CD4-positive, alpha-beta T cell (primary cell): ENCODE measurements around the gene FBXL5. TPM values are rescaled to one million over a fixed set of nuclear protein-coding genes. Genes with fewer than 3 reads are reported as not detected.

Experiments used
- ATAC-seq: fragments of 200-7000 bp; cut with Tn5 transposase; one replicate; pipeline ENCODE4 v1.10.0; 2022; ENCODE audit warnings: mild to moderate bottlenecking; ENCODE audit not compliant: poor library complexity
- CTCF ChIA-PET: fragments of 350-600 bp; sonication (Branson Sonifier 250); formaldehyde crosslinking; loops from one replicate; lab custom pipeline; 2021; ENCODE audit warnings: antibody characterized with exemption, inconsistent platforms; lab: Charles Lee
- POLR2A ChIA-PET: fragments of 350-600 bp; sonication (Branson Sonifier 250); formaldehyde crosslinking; loops from one replicate; lab custom pipeline; 2021; ENCODE audit warnings: antibody characterized with exemption, inconsistent platforms; lab: Charles Lee
- DNase-seq, 14 experiments: peaks; one replicate each; pipeline ENCODE4 v3.0.0-alpha.2; 2013 to 2020; ENCODE audit warnings: mixed read lengths in 2 of 14
- H3K27ac ChIP-seq, 2 donors: one replicate each; pipeline versions ENCODE4 v1.5.1 to v1.7.0; 2013; ENCODE audit warnings: low read length in 2 of 2, low read depth in 1 of 2, mild to moderate bottlenecking in 1 of 2
- H3K27me3 ChIP-seq, 2 experiments: 1 replicate in 1 of 2; 2 replicates in 1 of 2; pipeline versions ENCODE4 v1.6.1 to v1.7.0; 2013; ENCODE audit warnings: low read length in 2 of 2, control low read depth in 1 of 2, mild to moderate bottlenecking in 1 of 2, moderate library complexity in 1 of 2; ENCODE audit not compliant: insufficient read depth in 2 of 2, control insufficient read depth in 1 of 2
- H3K36me3 ChIP-seq: one replicate; pipeline ENCODE4 v1.6.1; 2013; ENCODE audit warnings: low read length, control low read depth; ENCODE audit not compliant: insufficient read depth
- H3K4me1 ChIP-seq: one replicate; pipeline ENCODE4 v1.6.1; 2013; ENCODE audit warnings: low read length, control low read depth; ENCODE audit not compliant: insufficient read depth
- H3K4me3 ChIP-seq: one replicate; pipeline ENCODE4 v1.5.1; 2013; ENCODE audit warnings: mild to moderate bottlenecking, low read length, moderate library complexity
- H3K9me3 ChIP-seq, 2 experiments: 1 replicate in 1 of 2; 2 replicates in 1 of 2; pipeline versions ENCODE4 v1.6.1 to v1.7.0; 2013; ENCODE audit warnings: low read length in 2 of 2, mild to moderate bottlenecking in 2 of 2, control low read depth in 1 of 2, moderate library complexity in 1 of 2; ENCODE audit not compliant: control insufficient read depth in 1 of 2, insufficient read depth in 1 of 2
- H3K27ac Mint-ChIP-seq: one replicate; pipeline ENCODE4 v1.8.0; 2020; ENCODE audit warnings: mixed read lengths
- H3K27me3 Mint-ChIP-seq: one replicate; pipeline ENCODE4 v1.8.0; 2021; ENCODE audit warnings: mixed read lengths
- H3K36me3 Mint-ChIP-seq: one replicate; pipeline ENCODE4 v1.8.0; 2021; ENCODE audit warnings: low read depth, mixed read lengths
- H3K4me1 Mint-ChIP-seq: one replicate; pipeline ENCODE4 v1.8.0; 2021; ENCODE audit warnings: low read depth, mixed read lengths
- H3K4me3 Mint-ChIP-seq: one replicate; pipeline ENCODE4 v1.8.0; 2020; ENCODE audit warnings: mild to moderate bottlenecking, mixed read lengths
- H3K9me3 Mint-ChIP-seq: one replicate; pipeline ENCODE4 v1.8.0; 2020; ENCODE audit warnings: mixed read lengths
- intact Hi-C, 2 experiments: fragments of 100-400 bp; cut with DNase I in 1 of 2; cut with micrococcal nuclease in 1 of 2; formaldehyde crosslinking; loops; one replicate each; pipeline versions ENCODE4 v1.15.1 to v1.9.0; 2023 to 2025; cut with DNase I, micrococcal nuclease
- total RNA-seq, 174 experiments: library from RNA in 2 of 174; stranded (reverse) in 2 of 174; gene quantifications; one replicate each; pipeline ENCODE4 v1.2.3 and lab custom pipeline; 2021 to 2026
- TF ChIP-seq, protein P1 (sequence below): fragments of 200-600 bp; IDR thresholded peaks from one replicate; pipeline ENCODE4 v1.8.0; 2022; ENCODE audit warnings: antibody characterized with exemption, mild to moderate bottlenecking

Gene FBXL5
- total RNA-seq, 2 experiments from 2014 or later, result 60.1 to 62.5 TPM

DNA sequence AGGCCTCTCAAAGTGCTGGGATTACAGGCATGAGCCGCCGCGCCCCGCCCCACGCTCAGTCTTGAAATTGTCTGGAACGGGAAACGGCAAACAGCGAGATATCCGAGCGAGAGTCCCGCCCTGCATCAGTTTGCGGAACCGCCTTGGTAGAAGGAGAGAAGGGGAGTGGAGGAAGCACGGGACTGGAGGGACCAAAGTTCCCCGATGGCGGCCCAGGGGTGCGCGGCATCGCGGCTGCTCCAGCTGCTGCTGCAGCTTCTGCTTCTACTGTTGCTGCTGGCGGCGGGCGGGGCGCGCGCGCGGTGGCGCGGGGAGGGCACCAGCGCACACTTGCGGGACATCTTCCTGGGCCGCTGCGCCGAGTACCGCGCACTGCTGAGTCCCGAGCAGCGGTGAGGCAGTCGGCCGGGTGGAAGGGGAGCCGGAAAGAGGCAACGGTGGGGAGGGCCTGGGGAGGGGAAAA lies 47.8 kb upstream of the FBXL5 start, which contains the start of gene BST1:
Gene BST1, plus strand, starts transcription at position 125 of the 463 bp plus-strand sequence. Its CDS starts 80 bp downstream, at position 205.
- POLR2A ChIA-PET, result interaction anchor here (1.3 kb wide), 1 partner anchor 21 kb away, joined by 5 read pairs; no protein-coding TSS in a partner anchor
- H3K36me3 ChIP-seq, result no peaks in the 10 kb centered on the region
- peaks cover 12% of the 10 kb centered on the region for H3K4me1 ChIP-seq
- peak within 1 kb of the TSS; percentile 60 for H3K4me3 ChIP-seq
- peaks cover 16% of the 10 kb centered on the region for H3K27me3 Mint-ChIP-seq
- no peak within 1 kb of the TSS for H3K27ac ChIP-seq
- TF ChIP-seq, protein P1, sequence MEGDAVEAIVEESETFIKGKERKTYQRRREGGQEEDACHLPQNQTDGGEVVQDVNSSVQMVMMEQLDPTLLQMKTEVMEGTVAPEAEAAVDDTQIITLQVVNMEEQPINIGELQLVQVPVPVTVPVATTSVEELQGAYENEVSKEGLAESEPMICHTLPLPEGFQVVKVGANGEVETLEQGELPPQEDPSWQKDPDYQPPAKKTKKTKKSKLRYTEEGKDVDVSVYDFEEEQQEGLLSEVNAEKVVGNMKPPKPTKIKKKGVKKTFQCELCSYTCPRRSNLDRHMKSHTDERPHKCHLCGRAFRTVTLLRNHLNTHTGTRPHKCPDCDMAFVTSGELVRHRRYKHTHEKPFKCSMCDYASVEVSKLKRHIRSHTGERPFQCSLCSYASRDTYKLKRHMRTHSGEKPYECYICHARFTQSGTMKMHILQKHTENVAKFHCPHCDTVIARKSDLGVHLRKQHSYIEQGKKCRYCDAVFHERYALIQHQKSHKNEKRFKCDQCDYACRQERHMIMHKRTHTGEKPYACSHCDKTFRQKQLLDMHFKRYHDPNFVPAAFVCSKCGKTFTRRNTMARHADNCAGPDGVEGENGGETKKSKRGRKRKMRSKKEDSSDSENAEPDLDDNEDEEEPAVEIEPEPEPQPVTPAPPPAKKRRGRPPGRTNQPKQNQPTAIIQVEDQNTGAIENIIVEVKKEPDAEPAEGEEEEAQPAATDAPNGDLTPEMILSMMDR, result no peak
- H3K9me3 ChIP-seq, result no peaks in the 10 kb centered on the region
- no peaks in the 10 kb centered on the region for H3K9me3 Mint-ChIP-seq
- intact Hi-C loops, result no loop called here
- peak; percentile 83 for ATAC-seq
- H3K4me3 Mint-ChIP-seq, result peak within 1 kb of the TSS; percentile 88
- H3K27ac Mint-ChIP-seq, result no peak within 1 kb of the TSS
- peaks cover 11% of the 10 kb centered on the region for H3K4me1 Mint-ChIP-seq
- H3K36me3 Mint-ChIP-seq, result no peaks in the 10 kb centered on the region
- peaks cover 0 to 2% of the 10 kb centered on the region in 2 experiments for H3K27me3 ChIP-seq
- CTCF ChIA-PET, result no interaction called here
- peak; percentile 17 to 77 (median 41) for DNase-seq

DNA sequence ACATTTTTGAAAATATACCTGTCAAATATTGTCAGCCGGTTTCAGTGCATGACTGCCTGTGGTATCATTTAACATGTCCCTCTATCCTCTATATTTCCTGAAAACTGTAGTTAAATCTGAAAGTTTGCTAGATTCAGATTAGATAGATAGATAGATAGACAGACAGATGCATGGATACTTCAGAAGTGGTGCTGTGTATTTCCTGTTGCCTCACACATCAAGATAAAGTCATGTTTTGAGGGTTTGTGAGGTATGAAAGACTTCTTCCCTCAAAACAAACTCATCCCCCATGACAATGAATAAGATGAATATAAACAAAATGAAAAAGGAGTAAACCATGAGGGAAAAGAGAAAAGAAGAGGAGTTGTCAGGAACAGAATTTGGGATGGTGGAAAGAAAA lies 41.7 kb upstream of the FBXL5 start:
- peaks cover 0 to 3% of the 10 kb centered on the region in 2 experiments for H3K27me3 ChIP-seq
- CTCF ChIA-PET, result no interaction called here
- H3K4me3 ChIP-seq, result no peak overlapping the region
- POLR2A ChIA-PET, result interaction anchor here (1.3 kb wide), 1 partner anchor 9 kb away, joined by 4 read pairs; no protein-coding TSS in a partner anchor
- DNase-seq (no peak), ATAC-seq (no peak)
- H3K4me1 ChIP-seq, result no peaks in the 10 kb centered on the region
- Mint-ChIP-seq H3K27me3 (peaks cover 24% of the 10 kb centered on the region), H3K4me3 (no peak overlapping the region), H3K27ac (no peak overlapping the region), H3K9me3 (no peaks in the 10 kb centered on the region), H3K36me3 (no peaks in the 10 kb centered on the region), H3K4me1 (no peaks in the 10 kb centered on the region)
- no peak overlapping the region for H3K27ac ChIP-seq
- no peaks in the 10 kb centered on the region for H3K36me3 ChIP-seq
- TF ChIP-seq, protein P1, result no peak
- intact Hi-C loops, result no loop called here
- H3K9me3 ChIP-seq, result no peaks in the 10 kb centered on the region

DNA sequence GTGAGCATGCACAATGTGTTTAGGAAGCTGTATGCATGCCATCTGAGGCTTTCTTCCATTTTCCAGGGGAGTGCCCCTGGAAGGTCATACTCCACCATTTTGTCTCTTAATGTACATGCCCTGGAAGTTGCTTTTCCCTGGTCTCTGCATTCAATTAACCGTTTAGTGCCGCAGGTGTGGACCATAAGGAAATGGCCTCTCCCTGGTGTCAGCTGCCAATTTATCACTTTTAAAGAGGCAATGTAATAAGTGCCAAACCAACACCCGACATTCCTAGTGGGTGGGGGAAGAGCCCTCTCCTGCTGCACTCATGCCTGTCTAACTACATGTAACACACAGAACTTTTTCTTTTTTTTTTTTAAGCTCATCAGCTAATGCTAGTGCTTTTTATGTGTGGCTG lies 40.6 kb upstream of the FBXL5 start:
- ChIA-PET CTCF (no interaction called here), POLR2A (interaction anchor here (0.7 to 1.3 kb wide), 2 partner anchors 8 to 13 kb away, joined by 3 to 4 read pairs; no protein-coding TSS in a partner anchor)
- intact Hi-C loops, result no loop called here
- TF ChIP-seq, protein P1, result no peak
- Mint-ChIP-seq H3K4me1 (no peaks in the 10 kb centered on the region), H3K36me3 (no peaks in the 10 kb centered on the region), H3K27ac (no peak overlapping the region), H3K4me3 (no peak overlapping the region), H3K27me3 (peaks cover 24% of the 10 kb centered on the region), H3K9me3 (no peaks in the 10 kb centered on the region)
- Histone ChIP-seq H3K27me3 (peaks cover 0 to 3% of the 10 kb centered on the region in 2 experiments), H3K4me3 (no peak overlapping the region), H3K36me3 (no peaks in the 10 kb centered on the region), H3K4me1 (no peaks in the 10 kb centered on the region), H3K27ac (no peak overlapping the region), H3K9me3 (no peaks in the 10 kb centered on the region)
- no peak for DNase-seq
- no peak for ATAC-seq
